MM.1S (cell line): ENCODE measurements around the gene LMBR1.

Source experiments
- EZH2 ChIP-seq: fragments of 300-600 bp; sonication (generic); optimal IDR thresholded peaks from 2 replicates; pipeline ENCODE3; 2017; ENCODE audit warnings: low read depth, mild to moderate bottlenecking, antibody characterized with exemption, low read length, mixed read lengths
- EZH2phosphoT487 ChIP-seq: fragments of 300-600 bp; sonication (generic); IDR thresholded peaks from 2 replicates; pipeline ENCODE4 v1.6.1; 2018; ENCODE audit warnings: antibody characterized with exemption, low read length

- TF ChIP-seq EZH2phosphoT487: no peak
- no peak for TF ChIP-seq EZH2
These were observed 69.5 kb downstream of the LMBR1 start for GRCh38 chr7:156823435-156823834.
